Vagina (tissue), 2 donors: Measurements from ENCODE around the gene COX8A.

Experiments used
- POLR2AphosphoS5 ChIP-seq, 2 donors: sonication (generic); formaldehyde crosslinking; IDR thresholded peaks; one replicate each; pipeline ENCODE4 v1.9.0; 2017; ENCODE audit warnings: antibody characterized with exemption in 2 of 2, mild to moderate bottlenecking in 2 of 2, low read depth in 1 of 2; ENCODE audit not compliant: insufficient read depth in 1 of 2
- TF ChIP-seq, protein P1 (sequence below), 3 experiments: fragments of 450-650 bp in 2 of 3; fragments of 200-600 bp in 1 of 3; sonication (generic) in 1 of 3; IDR thresholded peaks; one replicate each; pipeline ENCODE4 v1.5.1; 2017 to 2019; ENCODE audit warnings: antibody characterized with exemption in 3 of 3, mild to moderate bottlenecking in 2 of 3, moderate library complexity in 2 of 3

DNA sequence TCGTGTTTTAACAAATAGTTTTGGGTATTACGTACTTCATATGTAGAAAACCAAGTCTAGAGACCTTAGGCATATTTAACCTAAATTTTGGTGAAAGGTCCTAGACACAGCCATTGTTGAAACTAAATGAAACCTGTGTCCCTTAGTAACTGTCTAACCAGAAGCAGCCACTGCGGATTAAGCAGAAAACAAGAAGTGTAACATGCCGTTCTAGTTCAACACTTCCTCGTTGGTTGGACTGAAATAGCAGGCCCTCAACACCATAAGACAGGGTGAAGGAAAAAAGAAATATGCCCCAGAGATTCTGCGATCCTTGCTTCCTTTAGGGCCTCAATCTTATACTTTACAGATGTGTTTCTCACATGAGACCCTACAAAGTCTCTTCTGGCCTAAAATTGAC is 33.6 kb upstream of the COX8A start:
- TF ChIP-seq, protein P1, sequence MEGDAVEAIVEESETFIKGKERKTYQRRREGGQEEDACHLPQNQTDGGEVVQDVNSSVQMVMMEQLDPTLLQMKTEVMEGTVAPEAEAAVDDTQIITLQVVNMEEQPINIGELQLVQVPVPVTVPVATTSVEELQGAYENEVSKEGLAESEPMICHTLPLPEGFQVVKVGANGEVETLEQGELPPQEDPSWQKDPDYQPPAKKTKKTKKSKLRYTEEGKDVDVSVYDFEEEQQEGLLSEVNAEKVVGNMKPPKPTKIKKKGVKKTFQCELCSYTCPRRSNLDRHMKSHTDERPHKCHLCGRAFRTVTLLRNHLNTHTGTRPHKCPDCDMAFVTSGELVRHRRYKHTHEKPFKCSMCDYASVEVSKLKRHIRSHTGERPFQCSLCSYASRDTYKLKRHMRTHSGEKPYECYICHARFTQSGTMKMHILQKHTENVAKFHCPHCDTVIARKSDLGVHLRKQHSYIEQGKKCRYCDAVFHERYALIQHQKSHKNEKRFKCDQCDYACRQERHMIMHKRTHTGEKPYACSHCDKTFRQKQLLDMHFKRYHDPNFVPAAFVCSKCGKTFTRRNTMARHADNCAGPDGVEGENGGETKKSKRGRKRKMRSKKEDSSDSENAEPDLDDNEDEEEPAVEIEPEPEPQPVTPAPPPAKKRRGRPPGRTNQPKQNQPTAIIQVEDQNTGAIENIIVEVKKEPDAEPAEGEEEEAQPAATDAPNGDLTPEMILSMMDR (IDR thresholded peaks at IDR 0.05): no peak
- TF ChIP-seq POLR2AphosphoS5 (IDR thresholded peaks at IDR 0.05; ENCODE audit: insufficient read depth in 1 of 2, low read depth in 1 of 2): no peak
